Sigmoid colon (tissue), 7 donors: ENCODE results near the gene BCR. TPM values are rescaled to one million over a fixed set of nuclear protein-coding genes. Genes with fewer than 3 reads are reported as not detected.

ENCODE experiments used
- DNase-seq: peaks from one replicate; pipeline ENCODE4 v3.0.0-alpha.2; 2019
- H3K27ac ChIP-seq, 4 donors: fragments of 200-600 bp; sonication (generic); one replicate each; pipeline ENCODE4 v1.5.1; 2016 to 2019; ENCODE audit warnings: mild to moderate bottlenecking in 1 of 4
- H3K27me3 ChIP-seq, 3 donors: fragments of 200-600 bp; sonication (generic); one replicate each; pipeline ENCODE4 v1.5.1; 2019; ENCODE audit warnings: mild to moderate bottlenecking in 1 of 3
- H3K36me3 ChIP-seq, 4 donors: fragments of 200-600 bp; sonication (generic); one replicate each; pipeline ENCODE4 v1.5.1; 2016 to 2019
- H3K4me1 ChIP-seq, 4 donors: fragments of 200-600 bp; sonication (generic); one replicate each; pipeline ENCODE4 v1.5.1; 2017 to 2019
- H3K4me3 ChIP-seq, 4 donors: fragments of 200-600 bp; sonication (generic); one replicate each; pipeline ENCODE4 v1.5.1; 2017 to 2019; ENCODE audit warnings: mild to moderate bottlenecking in 2 of 4, moderate library complexity in 1 of 4
- H3K9me3 ChIP-seq, 4 donors: fragments of 200-600 bp in 3 of 4; sonication (generic) in 3 of 4; one replicate each; pipeline versions ENCODE4 v1.5.1 to v1.6.1; 2013 to 2019
- CTCF ChIP-seq, 4 experiments: fragments of 450-650 bp in 3 of 4; fragments of 200-600 bp in 1 of 4; IDR thresholded peaks; one replicate each; pipeline ENCODE4 v1.5.1; 2016 to 2019; ENCODE audit warnings: antibody characterized with exemption in 4 of 4, mild to moderate bottlenecking in 3 of 4, moderate library complexity in 2 of 4
- EP300 ChIP-seq, 4 donors: sonication (generic); formaldehyde crosslinking; IDR thresholded peaks; one replicate each; pipeline ENCODE4 v1.6.1; 2017; ENCODE audit warnings: antibody characterized with exemption in 4 of 4
- POLR2A ChIP-seq, 2 donors: fragments of 450-650 bp; IDR thresholded peaks; one replicate each; pipeline ENCODE4 v1.6.1; 2016; ENCODE audit warnings: antibody characterized with exemption in 2 of 2, mild to moderate bottlenecking in 2 of 2, moderate library complexity in 2 of 2
- POLR2AphosphoS5 ChIP-seq, 4 donors: sonication (generic); formaldehyde crosslinking; IDR thresholded peaks; one replicate each; pipeline ENCODE4 v1.6.1; 2017; ENCODE audit warnings: antibody characterized with exemption in 4 of 4
- WGBS, 2 donors: extraction: QIAGEN DNeasy Blood & Tissue Kit; methylation state at CpG; one replicate each; pipeline ENCODE4 v1.1.7; 2013; 5-methylcytosine and 5-hydroxymethylcytosine counted together
- intact Hi-C: fragments of 100-400 bp; cut with DNase I; formaldehyde crosslinking; loops from one replicate; pipeline ENCODE4 v1.15.1; 2023
- polyA plus RNA-seq, 3 donors: library from polyadenylated mRNA; stranded (reverse); fragments of 200-250 nt; gene quantifications; one replicate each; pipeline ENCODE4 v1.2.3, GENCODE V29; 2013
- total RNA-seq, 4 donors: library from RNA; depleted of rRNA; stranded (reverse); fragments of >200 nt; gene quantifications; one replicate each; pipeline ENCODE4 v1.1.0, GENCODE V29; 2016
- donor health status: healthy with polysubstance abuse.
- donor health status: Bipolar disorder and iron deficiency.
- donor health status: healthy.

The BCR gene
- total and polyA plus RNA-seq, 7 donors: 10.8 to 39.9 (median 17.5) TPM

DNA sequence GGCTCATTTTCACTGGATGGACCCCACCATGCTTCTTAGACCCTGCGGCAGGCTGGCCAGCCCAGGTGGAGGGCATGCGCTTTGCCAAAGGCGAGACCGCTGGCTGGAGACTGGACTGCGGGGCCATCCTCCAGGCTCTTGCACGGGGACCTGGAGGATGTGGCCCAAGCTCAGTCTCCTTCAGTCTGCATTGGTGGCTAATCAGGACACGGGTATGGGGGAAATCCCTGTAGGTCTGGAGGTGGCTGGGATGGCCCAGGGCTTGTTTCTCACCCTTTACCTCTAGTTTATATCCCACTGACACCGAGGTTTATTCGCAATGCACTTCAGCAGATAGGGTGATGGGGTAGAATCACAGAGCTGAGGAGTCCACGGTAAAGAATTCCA, 45.0 kb downstream of the BCR start:
- TF ChIP-seq EP300 (IDR thresholded peaks at IDR 0.05) (no peak), POLR2AphosphoS5 (IDR thresholded peaks at IDR 0.05) (no peak), POLR2A (IDR thresholded peaks at IDR 0.05) (no peak), CTCF (IDR thresholded peaks at IDR 0.05) (no peak)
- Histone ChIP-seq H3K27ac (peak overlapping the region; percentile 21 to 69 (median 46)), H3K27me3 (no peaks in the 10 kb centered on the region), H3K4me1 (peaks cover 0 to 53% (median 47%) of the 10 kb centered on the region in 4 donors), H3K9me3 (peaks cover 0 to 4% (median 0%) of the 10 kb centered on the region in 4 donors), H3K4me3 (no peak overlapping the region), H3K36me3 (no peaks in the 10 kb centered on the region)
- DNase-seq: no peak
- 65 to 83% methylated on average over 10 of the region's 10 CpGs for WGBS, 2 donors
- intact Hi-C loops: no loop called here

DNA sequence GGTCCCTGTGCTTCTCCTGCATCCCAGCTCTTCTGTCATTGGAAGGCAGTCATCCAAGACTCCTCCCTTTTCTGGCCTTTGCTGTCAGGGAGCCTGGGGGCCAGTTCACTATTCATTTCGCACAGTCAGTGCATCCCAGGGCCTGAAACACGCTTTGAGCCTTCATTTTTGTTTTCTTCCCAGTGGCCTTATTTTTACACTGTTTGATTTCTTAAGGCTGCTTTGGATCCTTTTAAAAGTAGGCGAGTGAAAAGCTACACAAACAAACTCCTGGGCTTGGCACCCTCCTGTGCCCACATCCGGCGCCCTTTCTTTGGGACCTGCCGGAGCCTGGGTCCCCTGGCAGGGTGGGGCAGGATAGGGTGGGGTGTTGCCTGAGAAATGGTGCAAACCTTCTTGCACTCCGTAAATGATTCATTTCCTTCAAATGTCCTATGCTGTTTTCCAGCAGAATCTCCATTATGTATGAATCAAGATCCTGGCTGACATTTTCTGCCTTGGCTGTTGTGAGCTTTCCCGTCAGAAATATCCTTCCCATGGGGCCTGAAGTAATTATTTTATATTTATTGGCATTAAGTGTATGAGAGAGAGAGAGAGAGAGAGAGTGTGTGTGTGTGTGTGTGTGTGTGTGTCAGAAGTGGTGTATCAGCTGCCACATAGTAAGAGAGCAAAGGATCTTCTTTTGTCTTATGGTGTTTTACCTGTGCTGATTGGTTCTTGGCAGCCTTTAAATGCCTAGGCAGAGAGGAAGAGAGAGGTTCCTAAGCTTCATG, 45.6 kb downstream of the BCR start:
- TF ChIP-seq POLR2AphosphoS5 (IDR thresholded peaks at IDR 0.05) (peak in 1 of 4 donors; percentile 28), POLR2A (IDR thresholded peaks at IDR 0.05) (no peak), EP300 (IDR thresholded peaks at IDR 0.05) (no peak)
- Histone ChIP-seq H3K36me3 (no peaks in the 10 kb centered on the region), H3K27ac (peak overlapping the region; percentile 21 to 69 (median 46)), H3K4me1 (peaks cover 0 to 49% (median 41%) of the 10 kb centered on the region in 4 donors), H3K9me3 (peaks cover 0 to 4% (median 0%) of the 10 kb centered on the region in 4 donors), H3K4me3 (no peak overlapping the region), H3K27me3 (no peaks in the 10 kb centered on the region)
- intact Hi-C loops: no loop called here
- 13 to 49% methylated on average over 8 of the region's 8 CpGs for WGBS, 2 donors
- DNase-seq: no peak

GRCh38 chr22:23226497-23226850, 46.2 kb downstream of the BCR start:
- Histone ChIP-seq H3K9me3 (peaks cover 0 to 4% (median 0%) of the 10 kb centered on the region in 4 donors), H3K27ac (peak overlapping the region; percentile 21 to 69 (median 46)), H3K36me3 (no peaks in the 10 kb centered on the region), H3K4me1 (peaks cover 0 to 50% (median 41%) of the 10 kb centered on the region in 4 donors), H3K4me3 (no peak overlapping the region), H3K27me3 (no peaks in the 10 kb centered on the region)
- intact Hi-C loops: no loop called here
- no peak for DNase-seq
- TF ChIP-seq POLR2AphosphoS5 (IDR thresholded peaks at IDR 0.05): no peak

DNA sequence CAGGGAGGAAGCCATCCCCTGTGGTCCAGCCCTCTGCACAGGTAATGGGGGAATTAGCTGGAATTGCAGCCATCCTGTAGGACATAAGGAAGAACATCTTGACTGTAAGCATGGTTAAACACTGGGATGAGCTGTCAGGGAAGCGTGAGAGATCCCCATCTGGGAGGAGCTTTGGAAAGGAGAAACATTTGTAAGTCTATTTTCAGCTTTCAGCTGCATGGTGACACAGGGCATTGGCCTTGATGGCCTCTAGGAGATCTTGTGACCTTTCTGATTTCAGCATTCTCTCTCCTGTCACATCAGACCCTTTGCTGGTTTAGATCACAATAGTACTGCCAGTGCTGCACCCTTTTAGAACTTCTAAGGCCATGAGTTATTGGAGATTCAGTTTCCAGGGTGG, 47.1 kb downstream of the BCR start:
- peak overlapping the region in 1 of 4 donors; percentile 69 for H3K27ac ChIP-seq
- DNase-seq: no peak
- no peaks in the 10 kb centered on the region for H3K36me3 ChIP-seq
- intact Hi-C loops: no loop called here
- H3K9me3 ChIP-seq: peaks cover 0 to 4% (median 0%) of the 10 kb centered on the region in 4 donors
- peaks cover 0 to 53% (median 48%) of the 10 kb centered on the region in 4 donors for H3K4me1 ChIP-seq
- 74 to 85% methylated on average over 1 of the region's 1 CpG for WGBS, 2 donors
- TF ChIP-seq EP300 (IDR thresholded peaks at IDR 0.05) (no peak), CTCF (IDR thresholded peaks at IDR 0.05) (no peak), POLR2AphosphoS5 (IDR thresholded peaks at IDR 0.05) (no peak), POLR2A (IDR thresholded peaks at IDR 0.05) (no peak)
- no peaks in the 10 kb centered on the region for H3K27me3 ChIP-seq
- H3K4me3 ChIP-seq: no peak overlapping the region

- Histone ChIP-seq H3K36me3 (no peaks in the 10 kb centered on the region), H3K9me3 (peaks cover 0 to 4% (median 0%) of the 10 kb centered on the region in 4 donors), H3K27ac (no peak overlapping the region), H3K27me3 (no peaks in the 10 kb centered on the region), H3K4me3 (no peak overlapping the region), H3K4me1 (peaks cover 0 to 53% (median 46%) of the 10 kb centered on the region in 4 donors)
- TF ChIP-seq CTCF (IDR thresholded peaks at IDR 0.05) (no peak), POLR2A (IDR thresholded peaks at IDR 0.05) (no peak)
- intact Hi-C loops: no loop called here
- DNase-seq: no peak
- 95 to 97% methylated on average over 2 of the region's 2 CpGs for WGBS, 2 donors
These were observed 48.2 kb downstream of the BCR start for GRCh38 chr22:23228503-23228902.
